ENCODE data around the gene SH3PXD2B. TPM values are rescaled to one million over a fixed set of nuclear protein-coding genes. Genes with fewer than 3 reads are reported as not detected.
A peak's percentile ranks its signal among the peaks of the same experiment; 100 is the strongest.

Gene SH3PXD2B
- total RNA-seq, 1 experiment from 2014 or later, result 27.5 TPM

DNA sequence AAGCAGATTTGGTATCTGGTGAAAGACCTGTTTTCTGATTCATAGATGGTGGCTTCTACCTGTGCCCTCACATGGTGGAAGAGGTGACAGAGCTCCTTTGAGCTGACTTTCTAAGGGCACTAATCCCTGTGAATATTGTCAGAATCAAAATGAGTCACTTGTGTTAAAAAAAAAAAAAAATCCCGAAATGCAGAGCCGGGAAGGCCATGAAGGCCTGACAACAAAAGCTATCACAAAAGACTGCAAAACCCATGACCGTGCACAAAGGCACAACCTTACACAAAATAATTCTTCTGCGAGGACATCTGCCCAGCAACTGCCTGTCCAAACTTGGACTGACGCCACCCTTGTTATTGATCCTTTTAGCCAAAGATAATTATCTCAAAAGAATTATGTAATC lies 151.2 kb downstream of the SH3PXD2B start:
- 0 out of 2 replicates have a peak overlapping the region, but pooled peaks have one; percentile 2 for H3K9ac ChIP-seq (ENCODE audit: low read length)
- 0 out of 2 replicates have a peak, but pooled peaks have one; percentile 10 for TF ChIP-seq RAD21 (IDR thresholded peaks at IDR 0.05; ENCODE audit: low read depth)
- TF ChIP-seq, protein P1, sequence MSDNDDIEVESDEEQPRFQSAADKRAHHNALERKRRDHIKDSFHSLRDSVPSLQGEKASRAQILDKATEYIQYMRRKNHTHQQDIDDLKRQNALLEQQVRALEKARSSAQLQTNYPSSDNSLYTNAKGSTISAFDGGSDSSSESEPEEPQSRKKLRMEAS (IDR thresholded peaks at IDR 0.05), result peak; percentile 29; the same call in 1 of the 2 replicates
- TF ChIP-seq, protein P2, sequence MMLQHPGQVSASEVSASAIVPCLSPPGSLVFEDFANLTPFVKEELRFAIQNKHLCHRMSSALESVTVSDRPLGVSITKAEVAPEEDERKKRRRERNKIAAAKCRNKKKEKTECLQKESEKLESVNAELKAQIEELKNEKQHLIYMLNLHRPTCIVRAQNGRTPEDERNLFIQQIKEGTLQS (IDR thresholded peaks at IDR 0.05), result no peak
- TF ChIP-seq JUND (IDR thresholded peaks at IDR 0.05), result peak; percentile 26; the same call in 1 of the 2 replicates
- TF ChIP-seq ELF1 (IDR thresholded peaks at IDR 0.05; ENCODE audit: borderline replicate concordance, low read depth), result no peak
- TF ChIP-seq POLR2A (IDR thresholded peaks at IDR 0.05; ENCODE audit: borderline replicate concordance, extremely low read depth, insufficient read depth, insufficient read length), result no peak
- TF ChIP-seq, protein P3, sequence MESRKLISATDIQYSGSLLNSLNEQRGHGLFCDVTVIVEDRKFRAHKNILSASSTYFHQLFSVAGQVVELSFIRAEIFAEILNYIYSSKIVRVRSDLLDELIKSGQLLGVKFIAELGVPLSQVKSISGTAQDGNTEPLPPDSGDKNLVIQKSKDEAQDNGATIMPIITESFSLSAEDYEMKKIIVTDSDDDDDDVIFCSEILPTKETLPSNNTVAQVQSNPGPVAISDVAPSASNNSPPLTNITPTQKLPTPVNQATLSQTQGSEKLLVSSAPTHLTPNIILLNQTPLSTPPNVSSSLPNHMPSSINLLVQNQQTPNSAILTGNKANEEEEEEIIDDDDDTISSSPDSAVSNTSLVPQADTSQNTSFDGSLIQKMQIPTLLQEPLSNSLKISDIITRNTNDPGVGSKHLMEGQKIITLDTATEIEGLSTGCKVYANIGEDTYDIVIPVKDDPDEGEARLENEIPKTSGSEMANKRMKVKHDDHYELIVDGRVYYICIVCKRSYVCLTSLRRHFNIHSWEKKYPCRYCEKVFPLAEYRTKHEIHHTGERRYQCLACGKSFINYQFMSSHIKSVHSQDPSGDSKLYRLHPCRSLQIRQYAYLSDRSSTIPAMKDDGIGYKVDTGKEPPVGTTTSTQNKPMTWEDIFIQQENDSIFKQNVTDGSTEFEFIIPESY (IDR thresholded peaks at IDR 0.05; ENCODE audit: extremely low read depth, insufficient replicate concordance, low read length), result no peak
- TF ChIP-seq, protein P4, sequence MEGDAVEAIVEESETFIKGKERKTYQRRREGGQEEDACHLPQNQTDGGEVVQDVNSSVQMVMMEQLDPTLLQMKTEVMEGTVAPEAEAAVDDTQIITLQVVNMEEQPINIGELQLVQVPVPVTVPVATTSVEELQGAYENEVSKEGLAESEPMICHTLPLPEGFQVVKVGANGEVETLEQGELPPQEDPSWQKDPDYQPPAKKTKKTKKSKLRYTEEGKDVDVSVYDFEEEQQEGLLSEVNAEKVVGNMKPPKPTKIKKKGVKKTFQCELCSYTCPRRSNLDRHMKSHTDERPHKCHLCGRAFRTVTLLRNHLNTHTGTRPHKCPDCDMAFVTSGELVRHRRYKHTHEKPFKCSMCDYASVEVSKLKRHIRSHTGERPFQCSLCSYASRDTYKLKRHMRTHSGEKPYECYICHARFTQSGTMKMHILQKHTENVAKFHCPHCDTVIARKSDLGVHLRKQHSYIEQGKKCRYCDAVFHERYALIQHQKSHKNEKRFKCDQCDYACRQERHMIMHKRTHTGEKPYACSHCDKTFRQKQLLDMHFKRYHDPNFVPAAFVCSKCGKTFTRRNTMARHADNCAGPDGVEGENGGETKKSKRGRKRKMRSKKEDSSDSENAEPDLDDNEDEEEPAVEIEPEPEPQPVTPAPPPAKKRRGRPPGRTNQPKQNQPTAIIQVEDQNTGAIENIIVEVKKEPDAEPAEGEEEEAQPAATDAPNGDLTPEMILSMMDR (IDR thresholded peaks at IDR 0.05 in 2 of 3, conservative IDR thresholded peaks at IDR 0.05 in 1 of 3; ENCODE audit: borderline replicate concordance in 1 of 3, insufficient read depth in 1 of 3, low read depth in 2 of 3, low read length in 2 of 3), result no peak
- no peak for TF ChIP-seq TCF7L2 (IDR thresholded peaks at IDR 0.05; ENCODE audit: borderline replicate concordance, extremely low read depth, insufficient read depth, insufficient read length)
- 0 out of 2 replicates have a peak, but pooled peaks have one; percentile 29 for TF ChIP-seq SRF (IDR thresholded peaks at IDR 0.05; ENCODE audit: low read depth)
- TF ChIP-seq SP1 (IDR thresholded peaks at IDR 0.05; ENCODE audit: low read depth), result 0 out of 2 replicates have a peak, but pooled peaks have one; percentile 29
- TF ChIP-seq EGR1 (IDR thresholded peaks at IDR 0.05; ENCODE audit: low read depth), result no peak
- peak; percentile 48 for TF ChIP-seq FOSL1 (IDR thresholded peaks at IDR 0.05; ENCODE audit: low read depth)
- TF ChIP-seq ZFX (IDR thresholded peaks at IDR 0.05), result no peak
- no peak for TF ChIP-seq ZNF274 (IDR thresholded peaks at IDR 0.05; ENCODE audit: low read depth, low read length)
- TF ChIP-seq YY1 (IDR thresholded peaks at IDR 0.05; ENCODE audit: extremely low read depth, insufficient replicate concordance, low read depth, low read length), result no peak
- TF ChIP-seq POLR2AphosphoS5 (IDR thresholded peaks at IDR 0.05; ENCODE audit: low read depth, low read length), result no peak
- TF ChIP-seq EZH2 (IDR thresholded peaks at IDR 0.05), result no peak
- TF ChIP-seq CBX3 (IDR thresholded peaks at IDR 0.05; ENCODE audit: low read depth), result 0 out of 2 replicates have a peak, but pooled peaks have one; percentile 7
- TF ChIP-seq, protein P5, sequence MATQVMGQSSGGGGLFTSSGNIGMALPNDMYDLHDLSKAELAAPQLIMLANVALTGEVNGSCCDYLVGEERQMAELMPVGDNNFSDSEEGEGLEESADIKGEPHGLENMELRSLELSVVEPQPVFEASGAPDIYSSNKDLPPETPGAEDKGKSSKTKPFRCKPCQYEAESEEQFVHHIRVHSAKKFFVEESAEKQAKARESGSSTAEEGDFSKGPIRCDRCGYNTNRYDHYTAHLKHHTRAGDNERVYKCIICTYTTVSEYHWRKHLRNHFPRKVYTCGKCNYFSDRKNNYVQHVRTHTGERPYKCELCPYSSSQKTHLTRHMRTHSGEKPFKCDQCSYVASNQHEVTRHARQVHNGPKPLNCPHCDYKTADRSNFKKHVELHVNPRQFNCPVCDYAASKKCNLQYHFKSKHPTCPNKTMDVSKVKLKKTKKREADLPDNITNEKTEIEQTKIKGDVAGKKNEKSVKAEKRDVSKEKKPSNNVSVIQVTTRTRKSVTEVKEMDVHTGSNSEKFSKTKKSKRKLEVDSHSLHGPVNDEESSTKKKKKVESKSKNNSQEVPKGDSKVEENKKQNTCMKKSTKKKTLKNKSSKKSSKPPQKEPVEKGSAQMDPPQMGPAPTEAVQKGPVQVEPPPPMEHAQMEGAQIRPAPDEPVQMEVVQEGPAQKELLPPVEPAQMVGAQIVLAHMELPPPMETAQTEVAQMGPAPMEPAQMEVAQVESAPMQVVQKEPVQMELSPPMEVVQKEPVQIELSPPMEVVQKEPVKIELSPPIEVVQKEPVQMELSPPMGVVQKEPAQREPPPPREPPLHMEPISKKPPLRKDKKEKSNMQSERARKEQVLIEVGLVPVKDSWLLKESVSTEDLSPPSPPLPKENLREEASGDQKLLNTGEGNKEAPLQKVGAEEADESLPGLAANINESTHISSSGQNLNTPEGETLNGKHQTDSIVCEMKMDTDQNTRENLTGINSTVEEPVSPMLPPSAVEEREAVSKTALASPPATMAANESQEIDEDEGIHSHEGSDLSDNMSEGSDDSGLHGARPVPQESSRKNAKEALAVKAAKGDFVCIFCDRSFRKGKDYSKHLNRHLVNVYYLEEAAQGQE (IDR thresholded peaks at IDR 0.05; ENCODE audit: low read depth), result no peak
- H4K20me1 ChIP-seq (ENCODE audit: insufficient read depth), result no peaks in the 10 kb centered on the region
- H3K9me2 ChIP-seq (ENCODE audit: insufficient read depth), result no peaks in the 10 kb centered on the region
- H3K9me3 ChIP-seq (ENCODE audit: control insufficient read depth in 1 of 2, insufficient read depth in 1 of 2, low read depth in 1 of 2, low read length in 2 of 2), result 0 out of 4 replicates have a peak, but pooled peaks cover 0 to 4% of the 10 kb centered on the region in 2 experiments
- peak; percentile 60 for DNase-seq (ENCODE audit: low read depth, low spot score)
- CTCF ChIA-PET, result interaction anchor here (2.8 kb wide), 1 partner anchor 10 kb away, joined by 10 read pairs; no protein-coding TSS in a partner anchor
- RAD21 ChIA-PET (ENCODE audit: low non-redundant PET in 1 of 2, low total read pairs in 2 of 2, uncharacterized antibody in 2 of 2, unreplicated experiment in 2 of 2), result interaction anchor here in 1 of 2 experiments (0.7 kb wide), 1 partner anchor 20 kb away, joined by 3 read pairs; no protein-coding TSS in a partner anchor
- no peaks in the 10 kb centered on the region for H3K79me2 ChIP-seq (ENCODE audit: insufficient read depth, low read length)
- H3K27ac ChIP-seq (ENCODE audit: low read depth, low read length), result peak overlapping the region; percentile 24; the same call in 1 of the 2 replicates
- no peaks in the 10 kb centered on the region for H3K27me3 ChIP-seq (ENCODE audit: insufficient read depth, low read length)
- POLR2A ChIA-PET, result interaction anchor here (1.9 to 2.7 kb wide), 2 partner anchors 10 to 18 kb away, joined by 5 to 6 read pairs; no protein-coding TSS in a partner anchor
- peaks cover 21 to 27% of the 10 kb centered on the region in 2 experiments for H3K4me1 ChIP-seq (ENCODE audit: control insufficient read depth in 1 of 2, insufficient read depth in 2 of 2, low read length in 2 of 2)
- no peak overlapping the region for H3K4me3 ChIP-seq (replicated peaks in 1 of 2; ENCODE audit: low read depth in 1 of 2, low read length in 2 of 2)
- peak; percentile 54 for ATAC-seq
- H3K36me3 ChIP-seq (ENCODE audit: control insufficient read depth in 1 of 2, insufficient read depth in 2 of 2, low read length in 2 of 2), result no peaks in the 10 kb centered on the region
- no TSS peak for BruUV-seq (replicated peaks)
- H3K4me2 ChIP-seq (ENCODE audit: low read length), result peak overlapping the region; percentile 33
- intact Hi-C loops (cut with micrococcal nuclease), result no loop called here
- H2AFZ ChIP-seq (ENCODE audit: low read depth, low read length, poor library complexity, severe bottlenecking), result peak overlapping the region; percentile 72

Measured in HCT116 (cell line).